Osteoblast (primary cell): ENCODE results near the gene PRR15L. TPM values are rescaled to one million over a fixed set of nuclear protein-coding genes. Genes with fewer than 3 reads are reported as not detected.
A peak's percentile ranks its signal among the peaks of the same experiment; 100 is the strongest.

ENCODE experiments used
- DNase-seq: peaks from one replicate; pipeline ENCODE4 v3.0.0; 2011; ENCODE audit warnings: low spot score, mixed read lengths; ENCODE audit not compliant: insufficient read length; ENCODE audit errors: missing footprints
- H2AFZ ChIP-seq: 2 replicates; pipeline ENCODE4 v1.6.0; 2011; ENCODE audit warnings: mild to moderate bottlenecking, low read length
- H3K27ac ChIP-seq: 2 replicates; pipeline ENCODE4 v1.5.1; 2011; ENCODE audit warnings: mild to moderate bottlenecking, low read depth, low read length, moderate library complexity
- H3K27me3 ChIP-seq: 2 replicates; pipeline ENCODE4 v1.6.0; 2012; ENCODE audit warnings: mild to moderate bottlenecking, control low read depth, inconsistent platforms, low read length, moderate library complexity; ENCODE audit not compliant: insufficient read depth
- H3K36me3 ChIP-seq: 2 replicates; pipeline ENCODE4 v1.5.1; 2011; ENCODE audit warnings: mild to moderate bottlenecking, low read length, control low read depth, moderate library complexity; ENCODE audit not compliant: insufficient read depth
- H3K4me1 ChIP-seq: 2 replicates; pipeline ENCODE4 v1.5.1; 2011; ENCODE audit warnings: mild to moderate bottlenecking, low read length, control low read depth, moderate library complexity; ENCODE audit not compliant: insufficient read depth
- H3K4me2 ChIP-seq: 2 replicates; pipeline ENCODE4 v1.6.0; 2011; ENCODE audit warnings: mild to moderate bottlenecking, low read length; ENCODE audit not compliant: insufficient read depth
- H3K4me3 ChIP-seq: fragments of 200-600 bp; sonication (generic); 3 replicates; pipeline ENCODE4 v1.5.1; 2012; ENCODE audit warnings: mild to moderate bottlenecking, low read length, inconsistent platforms; ENCODE audit not compliant: insufficient read depth
- H3K79me2 ChIP-seq: 2 replicates; pipeline ENCODE4 v1.6.0; 2012; ENCODE audit warnings: mild to moderate bottlenecking, low read length, control low read depth, inconsistent platforms; ENCODE audit not compliant: insufficient read depth
- H3K9me3 ChIP-seq: 2 replicates; pipeline ENCODE4 v1.5.1; 2011; ENCODE audit warnings: low read depth, low read length, control low read depth
- H4K20me1 ChIP-seq: 2 replicates; pipeline ENCODE4 v1.6.0; 2012; ENCODE audit warnings: mild to moderate bottlenecking, low read length, control low read depth; ENCODE audit not compliant: insufficient read depth
- total RNA-seq: library from RNA; depleted of rRNA; stranded (reverse); fragments of >200 nt; gene quantifications from 2 replicates; pipeline ENCODE4 v1.2.3, GENCODE V29; 2012
- TF ChIP-seq, protein P1 (sequence below): IDR thresholded peaks from 2 replicates; pipeline ENCODE4 v1.5.1; 2011; ENCODE audit warnings: mild to moderate bottlenecking, low read depth, low read length, moderate library complexity; ENCODE audit errors: extremely low read depth

PRR15L gene
- total RNA-seq, 1 donor = not detected

DNA sequence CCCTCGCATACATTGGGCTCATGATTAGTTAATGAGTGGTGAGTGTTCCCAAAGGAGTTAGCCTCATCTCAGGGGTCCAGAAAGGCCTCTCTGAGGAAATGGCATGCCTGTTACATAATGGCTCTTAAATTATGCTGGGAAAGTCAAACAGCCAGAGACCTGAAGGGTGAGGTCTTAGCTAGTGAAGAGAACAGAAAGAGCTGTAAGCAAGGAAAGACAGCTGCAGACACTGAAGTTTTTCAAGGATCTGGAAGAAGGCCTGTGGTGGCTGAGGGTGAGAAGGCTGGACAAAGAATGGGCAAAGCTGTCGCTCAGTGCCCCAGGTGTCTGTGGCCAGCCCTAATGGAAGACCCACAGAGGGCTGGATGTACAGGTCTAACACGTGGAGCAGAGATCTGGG lies 51.2 kb downstream of the PRR15L start:
- H3K27ac ChIP-seq = no peak overlapping the region
- no peak overlapping the region for H3K4me3 ChIP-seq
- no peaks in the 10 kb centered on the region for H3K36me3 ChIP-seq
- H3K4me2 ChIP-seq = no peak overlapping the region
- H4K20me1 ChIP-seq = peaks cover 2% of the 10 kb centered on the region
- peaks cover 31% of the 10 kb centered on the region for H3K4me1 ChIP-seq
- no peak for DNase-seq
- H3K9me3 ChIP-seq = no peaks in the 10 kb centered on the region
- H3K27me3 ChIP-seq = no peaks in the 10 kb centered on the region
- peaks cover 42% of the 10 kb centered on the region for H3K79me2 ChIP-seq
- H2AFZ ChIP-seq = no peak overlapping the region
- TF ChIP-seq, protein P1, sequence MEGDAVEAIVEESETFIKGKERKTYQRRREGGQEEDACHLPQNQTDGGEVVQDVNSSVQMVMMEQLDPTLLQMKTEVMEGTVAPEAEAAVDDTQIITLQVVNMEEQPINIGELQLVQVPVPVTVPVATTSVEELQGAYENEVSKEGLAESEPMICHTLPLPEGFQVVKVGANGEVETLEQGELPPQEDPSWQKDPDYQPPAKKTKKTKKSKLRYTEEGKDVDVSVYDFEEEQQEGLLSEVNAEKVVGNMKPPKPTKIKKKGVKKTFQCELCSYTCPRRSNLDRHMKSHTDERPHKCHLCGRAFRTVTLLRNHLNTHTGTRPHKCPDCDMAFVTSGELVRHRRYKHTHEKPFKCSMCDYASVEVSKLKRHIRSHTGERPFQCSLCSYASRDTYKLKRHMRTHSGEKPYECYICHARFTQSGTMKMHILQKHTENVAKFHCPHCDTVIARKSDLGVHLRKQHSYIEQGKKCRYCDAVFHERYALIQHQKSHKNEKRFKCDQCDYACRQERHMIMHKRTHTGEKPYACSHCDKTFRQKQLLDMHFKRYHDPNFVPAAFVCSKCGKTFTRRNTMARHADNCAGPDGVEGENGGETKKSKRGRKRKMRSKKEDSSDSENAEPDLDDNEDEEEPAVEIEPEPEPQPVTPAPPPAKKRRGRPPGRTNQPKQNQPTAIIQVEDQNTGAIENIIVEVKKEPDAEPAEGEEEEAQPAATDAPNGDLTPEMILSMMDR = no peak

GRCh38 chr17:47905221-47905733 lies 52.4 kb downstream of the PRR15L start:
- Histone ChIP-seq H3K79me2 (peaks cover 42% of the 10 kb centered on the region), H3K36me3 (no peaks in the 10 kb centered on the region)

GRCh38 chr17:47902039-47902744 lies 55.5 kb downstream of the PRR15L start:
- no peak overlapping the region for H3K4me2 ChIP-seq
- H3K27me3 ChIP-seq = no peaks in the 10 kb centered on the region
- peaks cover 58% of the 10 kb centered on the region for H3K79me2 ChIP-seq
- no peak overlapping the region for H2AFZ ChIP-seq
- H3K9me3 ChIP-seq = no peaks in the 10 kb centered on the region
- no peaks in the 10 kb centered on the region for H3K36me3 ChIP-seq
- H3K4me3 ChIP-seq = no peak overlapping the region
- TF ChIP-seq, protein P1 = no peak
- H3K4me1 ChIP-seq = peaks cover 48% of the 10 kb centered on the region
- DNase-seq = no peak
- H4K20me1 ChIP-seq = no peaks in the 10 kb centered on the region
- H3K27ac ChIP-seq = no peak overlapping the region

More at GRCh38 chr17:47905221-47905733, 52.4 kb downstream of the PRR15L start:
- peak overlapping the region; percentile 59 for H3K4me2 ChIP-seq
- peak overlapping the region; percentile 52 for H3K27ac ChIP-seq
- H3K4me3 ChIP-seq = no peak overlapping the region
- no peaks in the 10 kb centered on the region for H3K9me3 ChIP-seq
- no peak for DNase-seq
- peak overlapping the region; percentile 33 for H2AFZ ChIP-seq
- H4K20me1 ChIP-seq = no peaks in the 10 kb centered on the region
- H3K4me1 ChIP-seq = peaks cover 40% of the 10 kb centered on the region
- TF ChIP-seq, protein P1 = no peak
- no peaks in the 10 kb centered on the region for H3K27me3 ChIP-seq

Other genes starting within 250 kb of the PRR15L start
- not detected in 2 replicates for gene TBX21, start 224.6 kb downstream of the PRR15L start, total RNA-seq
- gene OSBPL7, start 136.1 kb downstream of the PRR15L start, total RNA-seq = 8.0 and 8.3 TPM in 2 replicates
- gene MRPL10, start 126.3 kb downstream of the PRR15L start, total RNA-seq = 32.7 and 35.8 TPM in 2 replicates
- gene LRRC46, start 126.2 kb downstream of the PRR15L start, total RNA-seq = not detected in 2 replicates
- gene SCRN2, start 116.6 kb downstream of the PRR15L start, total RNA-seq = 41.0 and 42.7 TPM in 2 replicates
- under 0.01 TPM in 2 replicates for gene SP6, start 106.7 kb downstream of the PRR15L start, total RNA-seq
- gene SP2, start 61.6 kb downstream of the PRR15L start, total RNA-seq = 2.4 and 2.5 TPM in 2 replicates
- gene PNPO, start 16.3 kb downstream of the PRR15L start, total RNA-seq = 31.5 and 32.4 TPM in 2 replicates
- 46.6 and 50.3 TPM in 2 replicates for gene CDK5RAP3, start 13.2 kb upstream of the PRR15L start, total RNA-seq
- 117 and 121 TPM in 2 replicates for gene COPZ2, start 79.9 kb upstream of the PRR15L start, total RNA-seq
- gene NFE2L1, start 90.5 kb upstream of the PRR15L start, total RNA-seq = 144 and 165 TPM in 2 replicates
- gene CBX1, start 143.6 kb upstream of the PRR15L start, total RNA-seq = 29.5 and 30.0 TPM in 2 replicates
- gene SNX11, start 149.9 kb upstream of the PRR15L start, total RNA-seq = 13.6 and 20.6 TPM in 2 replicates